22Rv1 (cell line): ENCODE measurements around the gene CCDC106.

Experiments used
- H3K27ac ChIP-seq: fragments of 450-650 bp; 2 replicates; pipeline ENCODE4 v1.5.1; 2017
- CTCF ChIP-seq: fragments of 450-650 bp; IDR thresholded peaks from 2 replicates; pipeline ENCODE4 v1.5.1; 2017; ENCODE audit warnings: mild to moderate bottlenecking
- ZFX ChIP-seq: fragments of 450-650 bp; IDR thresholded peaks from 2 replicates; pipeline ENCODE4 v1.6.1; 2017; ENCODE audit warnings: antibody characterized with exemption, borderline replicate concordance

CCDC106 gene

DNA sequence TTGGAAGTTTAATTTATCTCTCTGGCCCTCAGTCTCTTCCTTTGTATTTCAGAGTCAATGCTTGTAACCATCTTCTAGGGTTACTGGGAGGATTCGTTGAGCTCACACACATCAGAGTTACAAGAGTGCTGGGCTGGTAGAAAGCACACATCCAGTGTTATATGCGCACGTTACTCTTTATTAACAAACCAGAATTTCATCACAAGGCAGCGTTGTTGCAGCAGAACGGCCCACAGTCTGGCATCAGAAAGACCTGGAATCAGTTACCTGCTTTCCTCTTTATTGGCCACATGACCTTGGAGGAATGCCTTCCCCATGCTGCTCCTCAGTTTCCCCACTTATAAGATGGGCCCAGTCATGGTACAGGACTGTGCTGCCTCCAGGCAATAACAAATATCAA, 38.7 kb upstream of the CCDC106 start:
- H3K27ac ChIP-seq = no peak overlapping the region
- TF ChIP-seq CTCF = no peak
- TF ChIP-seq ZFX = no peak

- no peak overlapping the region for H3K27ac ChIP-seq
Measured at GRCh38 chr19:55611300-55611982, 36.6 kb upstream of the CCDC106 start.

GRCh38 chr19:55611983-55612645, 35.9 kb upstream of the CCDC106 start:
- no peak for TF ChIP-seq ZFX
- no peak for TF ChIP-seq CTCF
- H3K27ac ChIP-seq = no peak overlapping the region

More at GRCh38 chr19:55611300-55611982, 36.6 kb upstream of the CCDC106 start:
- TF ChIP-seq CTCF = no peak
- TF ChIP-seq ZFX = no peak

GRCh38 chr19:55613396-55613795, 34.6 kb upstream of the CCDC106 start:
- no peak overlapping the region for H3K27ac ChIP-seq

DNA sequence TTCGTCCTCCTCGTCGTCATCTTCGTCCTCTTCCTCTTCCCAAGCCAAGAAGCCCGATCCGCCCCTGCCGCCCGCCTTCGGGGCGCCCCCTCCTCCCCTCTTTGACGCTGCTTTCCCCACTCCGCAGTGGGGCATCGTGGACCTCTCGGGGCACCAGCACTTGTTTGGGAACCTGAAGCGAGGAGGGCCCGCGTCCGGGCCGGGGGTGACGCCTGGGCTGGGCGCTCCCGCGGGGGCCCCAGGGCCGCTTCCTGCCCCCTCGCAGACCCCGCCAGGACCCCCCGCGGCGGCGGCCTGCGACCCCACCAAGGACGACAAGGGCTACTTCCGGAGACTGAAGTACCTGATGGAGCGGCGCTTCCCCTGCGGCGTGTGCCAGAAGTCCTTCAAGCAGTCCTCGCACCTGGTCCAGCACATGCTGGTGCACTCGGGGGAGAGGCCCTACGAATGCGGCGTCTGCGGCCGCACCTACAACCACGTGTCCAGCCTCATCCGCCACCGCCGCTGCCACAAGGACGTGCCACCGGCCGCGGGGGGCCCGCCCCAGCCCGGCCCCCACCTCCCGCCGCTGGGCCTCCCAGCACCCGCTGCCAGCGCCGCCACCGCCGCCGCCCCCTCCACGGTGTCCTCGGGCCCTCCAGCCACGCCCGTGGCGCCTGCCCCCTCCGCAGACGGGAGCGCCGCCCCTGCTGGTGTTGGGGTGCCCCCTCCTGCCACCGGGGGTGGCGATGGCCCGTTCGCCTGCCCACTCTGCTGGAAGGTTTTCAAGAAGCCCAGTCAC, 33.9 kb upstream of the CCDC106 start:
- H3K27ac ChIP-seq = no peak overlapping the region
- no peak for TF ChIP-seq ZFX
- no peak for TF ChIP-seq CTCF

More at GRCh38 chr19:55613396-55613795, 34.6 kb upstream of the CCDC106 start:
- TF ChIP-seq ZFX = no peak
- TF ChIP-seq CTCF = no peak

DNA sequence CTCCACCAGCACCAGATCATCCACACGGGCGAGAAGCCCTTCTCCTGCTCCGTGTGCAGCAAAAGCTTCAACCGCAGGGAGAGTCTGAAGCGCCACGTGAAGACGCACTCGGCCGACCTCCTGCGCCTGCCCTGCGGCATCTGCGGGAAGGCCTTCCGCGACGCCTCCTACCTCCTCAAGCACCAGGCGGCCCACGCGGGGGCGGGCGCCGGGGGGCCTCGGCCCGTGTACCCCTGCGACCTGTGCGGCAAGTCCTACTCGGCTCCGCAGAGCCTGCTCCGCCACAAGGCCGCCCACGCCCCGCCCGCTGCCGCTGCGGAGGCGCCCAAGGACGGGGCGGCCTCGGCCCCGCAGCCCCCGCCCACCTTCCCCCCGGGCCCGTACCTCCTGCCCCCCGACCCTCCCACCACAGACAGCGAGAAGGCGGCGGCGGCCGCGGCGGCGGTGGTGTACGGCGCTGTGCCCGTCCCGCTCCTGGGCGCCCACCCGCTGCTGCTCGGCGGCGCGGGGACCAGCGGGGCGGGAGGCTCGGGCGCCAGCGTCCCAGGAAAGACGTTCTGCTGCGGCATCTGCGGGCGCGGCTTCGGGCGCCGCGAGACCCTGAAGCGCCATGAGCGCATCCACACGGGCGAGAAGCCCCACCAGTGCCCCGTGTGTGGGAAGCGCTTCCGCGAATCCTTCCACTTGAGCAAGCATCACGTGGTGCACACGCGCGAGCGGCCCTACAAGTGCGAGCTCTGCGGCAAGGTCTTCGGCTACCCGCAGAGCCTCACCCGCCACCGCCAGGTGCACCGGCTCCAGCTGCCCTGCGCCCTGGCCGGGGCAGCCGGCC, 33.1 kb upstream of the CCDC106 start:
- TF ChIP-seq ZFX = no peak
- TF ChIP-seq CTCF = no peak

More for the DNA sequence above, 33.1 kb upstream of the CCDC106 start:
- H3K27ac ChIP-seq = no peak overlapping the region
